ENCODE results near the gene PRDM1.

PRDM1 gene

GRCh38 chr6:106085984-106086813, at the start of gene PRDM1:
PRDM1 (plus strand) TSS chr6:106086336; CDS start chr6:106086554, 218 bp downstream.
- peak; percentile 30 for DNase-seq

- no peak for DNase-seq
Measured at GRCh38 chr6:106037060-106037459, 49.1 kb upstream of the PRDM1 start.

- peak; percentile 15 for DNase-seq
Measured at GRCh38 chr6:106039897-106040592, 46.1 kb upstream of the PRDM1 start.

GRCh38 chr6:106044151-106044550, 42.0 kb upstream of the PRDM1 start:
- no peak for DNase-seq

- no peak for DNase-seq
Measured at GRCh38 chr6:106045077-106045476, 41.1 kb upstream of the PRDM1 start.

- DNase-seq, result no peak
Measured at GRCh38 chr6:106046116-106046853, 39.9 kb upstream of the PRDM1 start.

GRCh38 chr6:106046854-106047200, 39.3 kb upstream of the PRDM1 start:
- DNase-seq, result no peak

- no peak for DNase-seq
Measured at GRCh38 chr6:106048336-106048735, 37.8 kb upstream of the PRDM1 start.

GRCh38 chr6:106050538-106050937, 35.6 kb upstream of the PRDM1 start:
- no peak for DNase-seq

GRCh38 chr6:106051226-106051625, 34.9 kb upstream of the PRDM1 start:
- DNase-seq, result no peak

GRCh38 chr6:106053484-106054205, 32.5 kb upstream of the PRDM1 start:
- no peak for DNase-seq

GRCh38 chr6:106055489-106055888, 30.6 kb upstream of the PRDM1 start:
- no peak for DNase-seq

- no peak for DNase-seq
Measured at GRCh38 chr6:106056060-106056745, 29.9 kb upstream of the PRDM1 start.

- DNase-seq, result no peak
Measured at GRCh38 chr6:106056746-106057390, 29.3 kb upstream of the PRDM1 start.

- no peak for DNase-seq
Measured at GRCh38 chr6:106059331-106059730, 26.8 kb upstream of the PRDM1 start.

GRCh38 chr6:106060167-106060566, 26.0 kb upstream of the PRDM1 start:
- no peak for DNase-seq

GRCh38 chr6:106063448-106063850, 22.7 kb upstream of the PRDM1 start:
- no peak for DNase-seq

- no peak for DNase-seq
Measured at GRCh38 chr6:106064142-106064541, 22.0 kb upstream of the PRDM1 start.

GRCh38 chr6:106064756-106065155, 21.4 kb upstream of the PRDM1 start:
- DNase-seq, result no peak

GRCh38 chr6:106066989-106067388, 19.1 kb upstream of the PRDM1 start:
- no peak for DNase-seq

- peak; percentile 80 for DNase-seq
Measured at GRCh38 chr6:106069478-106069877, 16.7 kb upstream of the PRDM1 start.

- DNase-seq, result no peak
Measured at GRCh38 chr6:106070636-106071035, 15.5 kb upstream of the PRDM1 start.
